ENCODE results near the gene FBXO24.

FBXO24 gene

DNA sequence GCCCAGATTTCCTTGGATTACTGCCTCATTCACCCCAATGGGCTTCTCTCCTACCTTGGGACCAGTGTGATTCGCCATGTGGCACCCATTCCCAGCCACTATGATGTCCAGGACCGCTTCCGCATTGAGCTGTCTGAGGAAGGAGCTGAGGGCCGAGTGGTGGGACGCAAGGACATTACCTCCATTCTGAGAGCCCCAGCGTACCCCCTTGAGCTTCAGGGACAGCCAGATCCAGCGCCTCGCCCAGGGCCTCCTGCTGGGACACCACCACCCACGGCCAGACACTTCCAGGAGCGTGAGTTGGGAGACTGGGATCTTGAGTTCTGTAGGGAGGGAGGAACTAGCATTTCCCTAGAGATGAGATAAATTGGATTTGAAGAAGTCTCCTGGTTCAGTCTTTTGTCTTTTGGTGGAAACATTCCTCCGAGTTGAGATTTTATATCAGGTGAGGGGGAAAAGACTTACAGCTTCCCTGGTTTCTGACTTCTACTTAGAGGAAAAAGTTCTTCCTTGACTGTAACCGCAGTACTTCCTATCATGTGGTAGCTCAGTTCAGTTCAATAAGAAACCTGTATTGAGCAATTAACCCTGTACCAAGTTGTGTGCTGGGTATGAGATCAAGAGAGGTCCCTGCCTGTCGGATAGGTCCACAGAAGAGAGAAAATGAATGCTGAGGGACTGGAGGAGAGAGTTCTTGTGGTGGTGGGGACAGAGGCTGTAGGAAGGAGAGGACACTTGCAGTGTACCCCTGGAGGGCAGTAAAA is 27.5 kb downstream of the FBXO24 start:
- Histone ChIP-seq H3K4me3 (ENCODE audit: low read length) (peak overlapping the region; percentile 76), H3K36me3 (ENCODE audit: insufficient read depth, low read length) (peaks cover 5% of the 10 kb centered on the region), H3K9me3 (ENCODE audit: low read length) (no peaks in the 10 kb centered on the region), H3K4me1 (ENCODE audit: insufficient read depth, low read length) (peaks cover 9% of the 10 kb centered on the region), H2AFZ (ENCODE audit: low read depth, low read length) (no peak overlapping the region), H3K27me3 (ENCODE audit: insufficient read depth, low read length) (no peaks in the 10 kb centered on the region)

- Histone ChIP-seq H3K9me3 (ENCODE audit: low read length) (no peaks in the 10 kb centered on the region), H3K4me1 (ENCODE audit: insufficient read depth, low read length) (peaks cover 9% of the 10 kb centered on the region), H3K27me3 (ENCODE audit: insufficient read depth, low read length) (no peaks in the 10 kb centered on the region), H3K36me3 (ENCODE audit: insufficient read depth, low read length) (peaks cover 5% of the 10 kb centered on the region), H2AFZ (ENCODE audit: low read depth, low read length) (no peak overlapping the region), H3K4me3 (ENCODE audit: low read length) (no peak overlapping the region)
Measured at GRCh38 chr7:100614308-100614861, 28.3 kb downstream of the FBXO24 start.

GRCh38 chr7:100620239-100620638 is 34.1 kb downstream of the FBXO24 start:
- Histone ChIP-seq H3K4me3 (ENCODE audit: low read length) (no peak overlapping the region), H3K4me1 (ENCODE audit: insufficient read depth, low read length) (no peaks in the 10 kb centered on the region), H3K27me3 (ENCODE audit: insufficient read depth, low read length) (no peaks in the 10 kb centered on the region)

DNA sequence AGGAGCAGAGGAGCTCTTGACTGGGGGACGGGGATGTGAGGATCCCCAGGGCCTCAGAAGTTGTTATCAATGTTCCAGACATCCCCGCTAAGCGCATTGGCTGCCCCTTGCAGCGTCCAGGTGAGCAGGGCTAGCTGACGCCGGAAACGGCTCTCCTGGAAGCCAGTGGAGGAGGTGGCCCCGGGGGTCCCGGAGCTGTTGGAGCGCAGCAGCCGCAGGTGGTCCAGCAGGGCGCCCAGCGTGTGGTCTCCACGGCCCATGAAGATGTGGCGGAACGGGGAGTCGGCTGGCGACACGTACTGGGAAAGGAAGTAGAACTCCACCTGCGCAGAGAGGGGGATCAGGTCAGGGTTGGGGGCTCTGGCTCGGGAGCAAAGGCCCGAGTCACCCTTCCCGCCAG is 34.7 kb downstream of the FBXO24 start:
- H3K27me3 ChIP-seq (ENCODE audit: insufficient read depth, low read length), result no peaks in the 10 kb centered on the region
- no peaks in the 10 kb centered on the region for H3K9me3 ChIP-seq (ENCODE audit: low read length)
- H2AFZ ChIP-seq (ENCODE audit: low read depth, low read length), result no peak overlapping the region
- H3K4me1 ChIP-seq (ENCODE audit: insufficient read depth, low read length), result no peaks in the 10 kb centered on the region
- H3K36me3 ChIP-seq (ENCODE audit: insufficient read depth, low read length), result no peaks in the 10 kb centered on the region
- no peak overlapping the region for H3K4me3 ChIP-seq (ENCODE audit: low read length)

More at GRCh38 chr7:100620239-100620638, 34.1 kb downstream of the FBXO24 start:
- Histone ChIP-seq H2AFZ (ENCODE audit: low read depth, low read length) (no peak overlapping the region), H3K36me3 (ENCODE audit: insufficient read depth, low read length) (peaks cover 2% of the 10 kb centered on the region), H3K9me3 (ENCODE audit: low read length) (no peaks in the 10 kb centered on the region)

DNA sequence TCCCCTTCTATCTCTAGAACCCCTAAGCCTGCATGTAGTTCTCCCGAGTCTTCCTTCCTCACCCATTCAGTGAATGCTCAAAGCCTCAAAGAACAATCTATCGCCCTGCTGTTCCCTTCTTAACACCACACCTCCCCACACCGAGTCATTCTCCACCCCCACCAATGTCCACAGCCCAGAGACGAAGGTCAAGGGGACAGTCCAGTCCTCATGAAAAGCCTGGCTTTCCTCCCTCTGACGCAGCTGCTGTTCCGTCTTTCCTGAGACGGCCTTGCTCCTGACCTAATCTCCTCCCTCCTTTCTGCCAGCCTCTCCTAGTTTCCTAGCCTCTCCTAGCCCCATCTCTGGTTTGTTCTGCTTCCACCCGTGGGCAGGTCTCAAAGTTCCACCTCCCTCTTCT is 35.4 kb downstream of the FBXO24 start:
- no peaks in the 10 kb centered on the region for H3K9me3 ChIP-seq (ENCODE audit: low read length)
- no peaks in the 10 kb centered on the region for H3K27me3 ChIP-seq (ENCODE audit: insufficient read depth, low read length)
- no peak overlapping the region for H3K4me3 ChIP-seq (ENCODE audit: low read length)
- no peaks in the 10 kb centered on the region for H3K36me3 ChIP-seq (ENCODE audit: insufficient read depth, low read length)
- H3K4me1 ChIP-seq (ENCODE audit: insufficient read depth, low read length), result no peaks in the 10 kb centered on the region
- H2AFZ ChIP-seq (ENCODE audit: low read depth, low read length), result no peak overlapping the region

DNA sequence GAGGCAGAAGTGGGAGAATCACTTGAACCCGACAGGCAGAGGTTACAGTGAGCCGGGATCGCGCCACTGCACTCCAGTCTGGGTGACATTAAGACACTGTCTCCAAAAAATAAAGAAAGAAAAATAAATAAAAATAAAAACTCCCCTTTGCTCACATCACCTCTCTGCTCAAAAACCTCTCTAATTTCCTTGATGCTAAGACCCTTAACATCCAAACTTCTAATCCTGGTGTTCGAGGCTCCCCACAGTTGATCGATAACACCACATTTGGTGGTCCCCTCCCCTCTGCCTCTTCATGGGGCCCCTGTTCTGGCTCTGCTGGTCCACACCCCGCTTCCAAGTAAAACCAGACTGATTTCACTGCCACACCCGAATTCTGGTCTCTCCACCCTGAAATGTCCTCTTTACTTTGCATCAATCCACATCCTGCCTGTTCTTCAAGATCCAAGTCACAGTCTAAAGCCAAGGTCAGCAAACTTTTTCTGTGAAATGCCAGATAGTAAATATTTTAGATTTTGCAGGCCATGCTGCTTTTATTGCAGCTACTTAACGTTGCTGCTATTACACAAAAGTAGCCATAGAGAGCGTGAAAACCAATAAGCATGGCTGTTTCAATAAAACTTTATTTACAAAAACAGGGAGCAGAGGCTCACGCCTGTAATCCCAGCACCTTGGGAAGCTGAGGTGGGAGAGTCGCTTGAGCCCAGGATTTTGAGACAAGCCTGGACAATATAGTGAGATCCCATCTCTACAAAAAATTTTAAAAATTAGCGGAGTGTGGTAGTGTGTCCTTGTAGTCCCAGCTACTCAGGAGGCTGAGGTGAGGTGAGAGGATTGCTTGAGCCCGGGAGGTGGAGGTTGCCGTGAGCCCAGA is 38.1 kb downstream of the FBXO24 start:
- H3K27me3 ChIP-seq (ENCODE audit: insufficient read depth, low read length), result no peaks in the 10 kb centered on the region
- H3K4me3 ChIP-seq (ENCODE audit: low read length), result no peak overlapping the region
- H3K36me3 ChIP-seq (ENCODE audit: insufficient read depth, low read length), result no peaks in the 10 kb centered on the region
- peaks cover 6% of the 10 kb centered on the region for H3K4me1 ChIP-seq (ENCODE audit: insufficient read depth, low read length)
- H3K9me3 ChIP-seq (ENCODE audit: low read length), result no peaks in the 10 kb centered on the region
- H2AFZ ChIP-seq (ENCODE audit: low read depth, low read length), result no peak overlapping the region

GRCh38 chr7:100626055-100626454 is 39.9 kb downstream of the FBXO24 start:
- Histone ChIP-seq H3K9me3 (ENCODE audit: low read length) (no peaks in the 10 kb centered on the region), H3K27me3 (ENCODE audit: insufficient read depth, low read length) (no peaks in the 10 kb centered on the region), H3K4me3 (ENCODE audit: low read length) (peak overlapping the region; percentile 21), H3K4me1 (ENCODE audit: insufficient read depth, low read length) (peaks cover 6% of the 10 kb centered on the region), H2AFZ (ENCODE audit: low read depth, low read length) (no peak overlapping the region), H3K36me3 (ENCODE audit: insufficient read depth, low read length) (no peaks in the 10 kb centered on the region)

DNA sequence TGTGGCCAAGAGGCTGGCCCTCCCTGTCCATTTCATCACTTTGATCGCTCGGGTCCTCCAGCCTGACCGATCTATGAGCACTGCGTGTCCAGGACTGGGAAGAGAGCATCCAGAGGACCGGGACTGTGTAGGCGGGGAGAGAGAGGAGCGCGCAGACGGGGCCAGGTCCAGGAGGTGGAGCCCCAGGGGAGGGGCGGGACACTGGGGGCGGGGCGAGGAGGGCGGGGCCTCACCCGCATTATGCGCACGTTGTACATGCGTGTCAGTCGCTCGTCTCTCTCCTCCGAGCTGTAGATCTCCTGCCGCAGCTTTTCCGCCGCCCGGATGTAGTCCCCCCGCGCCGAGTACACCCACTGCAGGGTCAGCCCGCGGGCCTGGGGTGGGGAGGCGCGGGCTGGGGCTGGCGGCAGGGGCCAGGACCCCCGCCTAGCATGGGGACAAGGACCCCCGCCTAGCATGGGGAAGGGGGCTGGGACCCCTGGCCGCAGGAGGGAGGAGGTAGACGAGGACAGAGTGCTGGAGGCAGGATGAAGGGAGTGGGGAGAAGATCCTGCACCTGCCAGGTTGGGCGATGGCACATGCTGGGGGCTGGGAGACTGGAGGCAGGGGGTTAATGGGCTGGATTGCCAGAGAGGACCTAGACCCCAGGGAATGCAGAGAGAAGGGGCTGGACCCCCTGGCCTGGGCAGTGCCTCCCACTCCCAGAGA is 40.6 kb downstream of the FBXO24 start:
- H3K36me3 ChIP-seq (ENCODE audit: insufficient read depth, low read length), result no peaks in the 10 kb centered on the region
- H3K9me3 ChIP-seq (ENCODE audit: low read length), result no peaks in the 10 kb centered on the region
- peak overlapping the region; percentile 62 for H2AFZ ChIP-seq (ENCODE audit: low read depth, low read length)
- peak overlapping the region; percentile 34 for H3K4me3 ChIP-seq (ENCODE audit: low read length)
- peaks cover 6% of the 10 kb centered on the region for H3K4me1 ChIP-seq (ENCODE audit: insufficient read depth, low read length)
- H3K27me3 ChIP-seq (ENCODE audit: insufficient read depth, low read length), result peaks cover 2% of the 10 kb centered on the region

- H3K36me3 ChIP-seq (ENCODE audit: insufficient read depth, low read length), result no peaks in the 10 kb centered on the region
- H3K9me3 ChIP-seq (ENCODE audit: low read length), result no peaks in the 10 kb centered on the region
- peak overlapping the region; percentile 34 for H3K4me3 ChIP-seq (ENCODE audit: low read length)
- H2AFZ ChIP-seq (ENCODE audit: low read depth, low read length), result no peak overlapping the region
- H3K4me1 ChIP-seq (ENCODE audit: insufficient read depth, low read length), result peaks cover 6% of the 10 kb centered on the region
- H3K27me3 ChIP-seq (ENCODE audit: insufficient read depth, low read length), result peaks cover 7% of the 10 kb centered on the region
Measured at GRCh38 chr7:100627238-100627549, 41.1 kb downstream of the FBXO24 start.

GRCh38 chr7:100629117-100629716 is 43.1 kb downstream of the FBXO24 start:
- Histone ChIP-seq H2AFZ (ENCODE audit: low read depth, low read length) (no peak overlapping the region), H3K4me1 (ENCODE audit: insufficient read depth, low read length) (peaks cover 6% of the 10 kb centered on the region), H3K36me3 (ENCODE audit: insufficient read depth, low read length) (no peaks in the 10 kb centered on the region), H3K9me3 (ENCODE audit: low read length) (no peaks in the 10 kb centered on the region), H3K27me3 (ENCODE audit: insufficient read depth, low read length) (peaks cover 16% of the 10 kb centered on the region), H3K4me3 (ENCODE audit: low read length) (no peak overlapping the region)

DNA sequence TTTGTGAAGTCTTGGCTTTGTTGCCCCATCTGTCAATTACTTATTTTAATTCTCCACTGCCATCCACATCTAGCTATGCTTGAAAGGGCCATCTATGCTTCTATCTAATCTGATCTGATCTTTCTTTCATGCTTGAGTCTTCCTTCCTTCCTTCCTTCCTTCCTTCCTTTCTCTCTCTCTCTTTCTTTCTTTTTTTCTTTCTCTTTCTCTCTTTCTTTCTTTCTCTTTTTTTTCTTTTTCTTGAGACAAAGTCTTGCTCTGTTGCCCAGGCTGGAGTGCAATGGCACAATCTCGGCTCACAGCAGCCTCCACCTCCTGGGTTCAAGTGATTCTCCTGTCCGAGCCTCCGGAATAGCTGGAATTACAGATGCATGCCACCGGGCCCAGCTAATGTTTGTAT is 43.9 kb downstream of the FBXO24 start:
- Histone ChIP-seq H3K27me3 (ENCODE audit: insufficient read depth, low read length) (peaks cover 16% of the 10 kb centered on the region), H2AFZ (ENCODE audit: low read depth, low read length) (no peak overlapping the region), H3K4me1 (ENCODE audit: insufficient read depth, low read length) (peaks cover 6% of the 10 kb centered on the region), H3K4me3 (ENCODE audit: low read length) (no peak overlapping the region), H3K9me3 (ENCODE audit: low read length) (no peaks in the 10 kb centered on the region), H3K36me3 (ENCODE audit: insufficient read depth, low read length) (no peaks in the 10 kb centered on the region)

DNA sequence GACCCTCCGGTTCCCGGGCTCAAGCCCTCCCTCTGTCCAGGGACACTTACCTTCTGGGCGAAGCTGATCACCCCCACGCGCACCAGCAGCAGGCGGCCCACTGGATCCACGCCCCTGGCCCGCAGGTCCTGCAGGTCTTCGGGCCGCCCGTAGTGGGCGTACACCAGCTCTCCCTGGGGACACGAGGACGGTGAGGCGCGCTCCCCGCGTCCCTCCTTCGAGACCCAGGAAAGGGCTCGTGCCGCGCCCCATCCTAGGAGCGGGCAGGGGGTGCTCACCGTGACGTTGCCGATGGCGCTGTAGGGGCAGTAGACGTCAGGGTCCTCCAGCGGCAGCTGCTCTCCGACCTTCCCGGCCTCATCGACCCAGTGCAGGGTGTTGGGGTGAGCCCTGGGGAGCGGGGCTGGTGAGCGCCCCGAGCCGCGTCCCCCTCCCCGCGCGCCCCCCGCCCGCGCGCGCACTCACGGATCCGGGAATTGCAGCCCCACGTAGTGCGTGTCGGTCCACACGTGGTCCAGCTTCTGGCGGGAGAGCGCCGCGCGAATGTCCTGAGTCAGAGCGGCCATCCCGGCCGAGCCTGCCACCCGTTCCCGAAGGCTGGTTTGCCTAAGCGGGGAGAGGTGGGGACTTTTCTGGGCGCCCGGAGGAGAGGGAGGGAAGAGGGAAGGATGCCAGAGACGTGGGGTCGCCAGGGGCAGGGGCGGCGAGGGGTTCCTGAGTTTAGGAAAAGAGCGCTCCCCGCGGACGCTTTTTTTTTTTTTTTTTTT is 47.0 kb downstream of the FBXO24 start:
- no peaks in the 10 kb centered on the region for H3K36me3 ChIP-seq (ENCODE audit: insufficient read depth, low read length)
- peaks cover 16% of the 10 kb centered on the region for H3K27me3 ChIP-seq (ENCODE audit: insufficient read depth, low read length)
- no peak overlapping the region for H2AFZ ChIP-seq (ENCODE audit: low read depth, low read length)
- H3K4me1 ChIP-seq (ENCODE audit: insufficient read depth, low read length), result no peaks in the 10 kb centered on the region
- peak overlapping the region; percentile 28 for H3K4me3 ChIP-seq (ENCODE audit: low read length)
- no peaks in the 10 kb centered on the region for H3K9me3 ChIP-seq (ENCODE audit: low read length)

All from neuron (in vitro differentiated cells).